Activated naive CD8-positive, alpha-beta T cell treated with anti-CD3 and anti-CD28 coated beads, Interleukin-2, amount 10 ng/mL, durations not matched to agents 7 days and 5 days (primary cell): ENCODE measurements around the gene MYT1. TPM values are rescaled to one million over a fixed set of nuclear protein-coding genes. Genes with fewer than 3 reads are reported as not detected.
A peak's percentile ranks its signal among the peaks of the same experiment; 100 is the strongest.
"Not testable (repeated sequence)": the region's sequence is repeated elsewhere in the genome, so short reads cannot be mapped to it uniquely, and the experiment has no call there.

Experiments
- ATAC-seq: fragments of 150-1000 bp; cut with Tn5 transposase; one replicate; pipeline ENCODE4 v1.10.0; 2021; ENCODE audit warnings: low read depth, moderate library complexity
- POLR2A ChIA-PET: fragments of 350-600 bp; sonication (Branson Sonifier 250); formaldehyde crosslinking; loops from one replicate; lab custom pipeline; 2021; ENCODE audit warnings: antibody characterized with exemption; lab: Charles Lee
- DNase-seq: peaks from one replicate; pipeline ENCODE4 v3.0.0; 2021
- H3K27ac Mint-ChIP-seq: one replicate; pipeline ENCODE4 v1.8.0; 2022; ENCODE audit warnings: mild to moderate bottlenecking, mixed read lengths
- H3K27me3 Mint-ChIP-seq: one replicate; pipeline ENCODE4 v1.8.0; 2022; ENCODE audit warnings: mild to moderate bottlenecking, moderate library complexity, mixed read lengths
- H3K36me3 Mint-ChIP-seq: one replicate; pipeline ENCODE4 v1.8.0; 2021; ENCODE audit warnings: mild to moderate bottlenecking, mixed read lengths
- H3K4me1 Mint-ChIP-seq: one replicate; pipeline ENCODE4 v1.8.0; 2021; ENCODE audit warnings: mixed read lengths
- H3K4me3 Mint-ChIP-seq: one replicate; pipeline ENCODE4 v1.8.0; 2022; ENCODE audit warnings: mild to moderate bottlenecking, moderate library complexity, mixed read lengths
- H3K9me3 Mint-ChIP-seq: one replicate; pipeline ENCODE4 v1.8.0; 2021; ENCODE audit warnings: mixed read lengths
- total RNA-seq, 2 experiments: library from RNA; stranded (reverse); gene quantifications; one replicate each; pipeline ENCODE4 v1.2.3, GENCODE V29; 2021

The MYT1 gene
- total RNA-seq, 2 experiments from 2014 or later = 0.06 TPM; not detected in 1

GRCh38 chr20:64283646-64284045, 119.4 kb downstream of the MYT1 start:
- Mint-ChIP-seq H3K4me1 (peaks cover 18% of the 10 kb centered on the region), H3K27ac (no peak overlapping the region), H3K4me3 (no peak overlapping the region), H3K9me3 (peaks cover 3% of the 10 kb centered on the region), H3K36me3 (no peaks in the 10 kb centered on the region), H3K27me3 (peaks cover 4% of the 10 kb centered on the region)
- ATAC-seq (no peak), DNase-seq (no peak)
- POLR2A ChIA-PET = no interaction called here

DNA sequence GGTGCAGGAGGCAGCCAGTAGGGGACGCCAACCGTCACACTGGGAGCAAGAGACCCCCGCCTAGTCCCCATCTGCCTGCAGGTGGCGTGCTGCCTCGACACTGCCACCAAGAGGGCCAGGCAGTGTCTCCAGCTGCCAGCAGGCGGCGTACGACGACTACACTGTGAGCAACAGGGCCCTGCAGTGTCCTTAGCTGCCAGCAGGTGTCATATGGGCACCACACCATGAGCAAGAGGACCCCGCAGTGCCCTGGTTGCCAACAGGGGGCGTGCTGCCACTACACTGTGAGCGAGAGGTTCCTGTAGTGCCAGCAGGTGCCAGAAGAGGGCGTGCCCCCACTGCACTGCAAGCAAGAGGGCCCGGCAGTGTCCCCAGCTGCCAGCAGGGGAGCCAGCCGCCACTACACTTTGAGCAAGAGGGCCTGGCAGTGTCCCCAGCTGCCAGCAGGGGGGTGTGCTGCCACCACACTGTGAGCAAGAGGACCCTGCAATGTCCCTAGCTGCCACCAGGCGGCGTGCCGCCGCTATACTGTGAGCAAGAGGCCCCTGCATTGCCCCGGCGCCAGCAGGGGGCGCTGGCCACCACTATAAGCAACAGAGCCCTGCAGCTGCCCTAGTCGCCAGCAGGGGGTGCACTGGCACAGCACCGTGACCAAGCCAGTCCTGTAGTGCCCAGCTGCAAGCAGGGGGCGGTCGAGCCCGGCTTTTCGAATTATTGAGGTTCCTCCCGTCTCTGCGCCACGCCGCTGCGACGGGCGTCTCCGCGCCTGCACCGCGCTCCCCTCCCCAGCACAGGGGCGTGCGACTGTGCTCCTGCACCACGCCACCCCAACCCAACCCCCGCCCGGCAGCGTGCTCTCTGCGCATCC, 121.6 kb downstream of the MYT1 start:
- DNase-seq = peak; percentile 80
- H3K36me3 Mint-ChIP-seq, H3K27me3 Mint-ChIP-seq, H3K27ac Mint-ChIP-seq, H3K4me1 Mint-ChIP-seq, H3K4me3 Mint-ChIP-seq, H3K9me3 Mint-ChIP-seq, POLR2A ChIA-PET: not testable (repeated sequence)
- ATAC-seq = peak; percentile 77

DNA sequence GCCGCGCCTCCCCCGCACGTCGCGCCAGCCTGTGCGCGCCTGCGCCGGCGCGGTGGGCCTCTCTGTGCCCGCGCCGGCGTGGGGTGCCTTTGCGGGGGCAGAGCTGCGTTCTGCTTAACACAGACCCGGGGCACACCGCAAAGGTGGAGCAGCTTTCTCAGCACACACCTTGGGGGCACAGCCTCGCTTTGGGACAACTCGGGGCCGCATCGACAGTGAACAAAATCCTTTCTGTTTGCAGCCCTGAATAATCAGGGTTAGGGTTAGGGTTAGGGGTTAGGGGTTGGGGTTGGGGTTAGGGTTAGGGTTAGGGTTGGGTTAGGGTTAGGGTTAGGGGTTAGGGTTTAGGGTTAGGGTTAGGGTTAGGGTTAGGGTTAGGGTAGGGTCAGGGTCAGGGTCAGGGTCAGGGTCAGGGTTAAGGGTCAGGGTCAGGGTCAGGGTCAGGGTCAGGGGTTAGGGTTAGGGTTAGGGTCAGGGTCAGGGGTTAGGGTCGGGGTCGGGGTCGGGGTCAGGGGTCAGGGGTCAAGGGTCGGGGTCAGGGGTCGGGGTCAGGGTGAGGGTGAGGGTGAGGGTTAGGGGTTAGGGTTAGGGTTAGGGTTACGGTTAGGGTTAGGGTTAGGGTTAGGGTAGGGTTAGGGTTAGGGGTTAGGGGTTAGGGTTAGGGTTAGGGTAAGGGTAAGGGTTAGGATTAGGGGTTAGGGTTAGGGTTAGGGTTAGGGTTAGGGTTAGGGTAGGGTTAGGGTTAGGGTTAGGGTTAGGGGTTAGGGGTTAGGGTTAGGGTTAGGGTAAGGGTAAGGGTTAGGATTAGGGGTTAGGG, 122.4 kb downstream of the MYT1 start:
- POLR2A ChIA-PET, H3K9me3 Mint-ChIP-seq, DNase-seq, H3K27ac Mint-ChIP-seq, ATAC-seq, H3K36me3 Mint-ChIP-seq, H3K4me1 Mint-ChIP-seq, H3K4me3 Mint-ChIP-seq, H3K27me3 Mint-ChIP-seq: not testable (repeated sequence)

GRCh38 chr20:64287264-64287590, 123.0 kb downstream of the MYT1 start:
- ATAC-seq, H3K27ac Mint-ChIP-seq, DNase-seq, H3K9me3 Mint-ChIP-seq, H3K4me3 Mint-ChIP-seq, H3K27me3 Mint-ChIP-seq, H3K36me3 Mint-ChIP-seq, POLR2A ChIA-PET, H3K4me1 Mint-ChIP-seq: not testable (repeated sequence)

Other genes with a start within 250 kb of the MYT1 start
- gene UCKL1, start 208.0 kb upstream of the MYT1 start, total RNA-seq = 10 to 100 TPM; 45.0 to 48.4 TPM
- gene ZNF512B, start 194.5 kb upstream of the MYT1 start, total RNA-seq = 10 to 100 TPM; 15.4 TPM
- 10 to 100 TPM; 16.2 to 18.8 TPM for gene SAMD10, start 184.8 kb upstream of the MYT1 start, total RNA-seq
- 10 to 100 TPM; 76.7 to 78.4 TPM for gene PRPF6, start 183.3 kb upstream of the MYT1 start, total RNA-seq
- 1 to 10 TPM; 9.7 to 9.8 TPM for gene C20orf204, start 128.3 kb upstream of the MYT1 start, total RNA-seq
- under 1 TPM; 0.30 to 0.51 TPM for gene SOX18, start 114.8 kb upstream of the MYT1 start, total RNA-seq
- 10 to 100 TPM; 65.3 to 74.9 TPM for gene TCEA2, start 101.3 kb upstream of the MYT1 start, total RNA-seq
- 100 to 1,000 TPM in 1 of 2 experiments, 10 to 100 TPM in 1; 95.1 to 106 TPM for gene RGS19, start 84.9 kb upstream of the MYT1 start, total RNA-seq
- 1 to 10 TPM; 1.8 to 2.6 TPM for gene OPRL1, start 84.4 kb upstream of the MYT1 start, total RNA-seq
- 1 to 10 TPM in 1 of 2 experiments, under 1 TPM in 1; 0.57 to 1.1 TPM for gene LKAAEAR1, start 80.1 kb upstream of the MYT1 start, total RNA-seq
- not detected for gene NPBWR2, start 56.9 kb upstream of the MYT1 start, total RNA-seq
- gene PCMTD2, start 91.3 kb downstream of the MYT1 start, total RNA-seq = 10 to 100 TPM; 74.5 to 83.1 TPM